ENCODE data around the gene PGM3.
A peak's percentile ranks its signal among the peaks of the same experiment; 100 is the strongest.

PGM3 gene

GRCh38 chr6:83202031-83202430 lies 9.0 kb upstream of the PGM3 start:
- TF ChIP-seq OSR1 (CRISPR knock-in tag; IDR thresholded peaks at IDR 0.05) = no peak
- TF ChIP-seq CREB5 (CRISPR knock-in tag; IDR thresholded peaks at IDR 0.05; ENCODE audit: low read depth) = no peak
- no peak for TF ChIP-seq POU6F1 (CRISPR knock-in tag; IDR thresholded peaks at IDR 0.05; ENCODE audit: borderline replicate concordance, low read depth)
- TF ChIP-seq SNAI2 (CRISPR knock-in tag; IDR thresholded peaks at IDR 0.05) = no peak
- no peak for TF ChIP-seq ISL1 (CRISPR knock-in tag; IDR thresholded peaks at IDR 0.05)
- TF ChIP-seq ESRRG (CRISPR knock-in tag; IDR thresholded peaks at IDR 0.05) = no peak
- no peak for TF ChIP-seq ZC3H10 (CRISPR knock-in tag; IDR thresholded peaks at IDR 0.05)
- TF ChIP-seq ARNTL (CRISPR knock-in tag; IDR thresholded peaks at IDR 0.05; ENCODE audit: borderline replicate concordance, low read depth) = no peak
- TF ChIP-seq ZFP30 (CRISPR knock-in tag; IDR thresholded peaks at IDR 0.05) = no peak
- no peak for TF ChIP-seq ZFP3 (CRISPR knock-in tag; IDR thresholded peaks at IDR 0.05)
- no peak for TF ChIP-seq TCF4 (CRISPR knock-in tag; IDR thresholded peaks at IDR 0.05; ENCODE audit: borderline replicate concordance)
- TF ChIP-seq ZNF70 (CRISPR knock-in tag; IDR thresholded peaks at IDR 0.05) = no peak
- TF ChIP-seq PPARA (CRISPR knock-in tag; IDR thresholded peaks at IDR 0.05; ENCODE audit: borderline replicate concordance) = no peak
- no peak for TF ChIP-seq CSDC2 (CRISPR knock-in tag; IDR thresholded peaks at IDR 0.05)
- no peak for TF ChIP-seq ZNF565 (CRISPR knock-in tag; conservative IDR thresholded peaks at IDR 0.05; ENCODE audit: low read depth)
- TF ChIP-seq PATZ1 (CRISPR knock-in tag; IDR thresholded peaks at IDR 0.05; ENCODE audit: borderline replicate concordance) = no peak
- ATAC-seq = no peak

GRCh38 chr6:83199863-83200225 lies 6.8 kb upstream of the PGM3 start:
- ATAC-seq = peak; percentile 86
- TF ChIP-seq POU6F1 (CRISPR knock-in tag; IDR thresholded peaks at IDR 0.05; ENCODE audit: borderline replicate concordance, low read depth) (no peak), BACH2 (CRISPR knock-in tag; IDR thresholded peaks at IDR 0.05; ENCODE audit: borderline replicate concordance) (no peak), ZFP30 (CRISPR knock-in tag; IDR thresholded peaks at IDR 0.05) (no peak), ISL1 (CRISPR knock-in tag; IDR thresholded peaks at IDR 0.05) (no peak), CREB5 (CRISPR knock-in tag; IDR thresholded peaks at IDR 0.05; ENCODE audit: low read depth) (no peak), RARB (CRISPR knock-in tag; IDR thresholded peaks at IDR 0.05) (no peak), TOX (CRISPR knock-in tag; IDR thresholded peaks at IDR 0.05; ENCODE audit: borderline replicate concordance) (no peak), CSRNP3 (CRISPR knock-in tag; IDR thresholded peaks at IDR 0.05) (no peak), SNAI2 (CRISPR knock-in tag; IDR thresholded peaks at IDR 0.05) (no peak), ZFP3 (CRISPR knock-in tag; IDR thresholded peaks at IDR 0.05) (no peak), TCF4 (CRISPR knock-in tag; IDR thresholded peaks at IDR 0.05; ENCODE audit: borderline replicate concordance) (no peak), ARNTL (CRISPR knock-in tag; IDR thresholded peaks at IDR 0.05; ENCODE audit: borderline replicate concordance, low read depth) (no peak)
